Measurements from ENCODE around the gene GPC3.
A peak's percentile ranks its signal among the peaks of the same experiment; 100 is the strongest.
"Not testable (repeated sequence)": the region's sequence is repeated elsewhere in the genome, so short reads cannot be mapped to it uniquely, and the experiment has no call there.

Gene GPC3

DNA sequence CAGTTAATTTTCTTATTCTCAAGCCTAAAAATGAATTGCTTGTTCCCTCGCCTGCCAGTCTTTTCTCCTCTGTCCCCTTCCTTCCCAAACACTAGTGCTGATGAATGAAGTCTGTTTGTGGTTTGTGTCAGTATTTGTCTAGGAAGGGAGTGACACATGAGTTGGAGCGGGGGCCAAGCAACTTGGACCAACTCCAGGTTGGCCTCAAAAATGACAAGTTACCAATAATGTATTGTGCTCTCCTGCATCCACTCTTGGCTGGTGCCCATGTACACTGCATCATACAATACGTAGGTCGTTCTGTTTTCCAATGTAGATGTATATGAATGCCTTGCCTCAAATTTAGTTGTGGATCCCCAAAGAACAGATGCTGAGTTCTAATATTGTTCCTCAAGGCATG lies 347.1 kb downstream of the GPC3 start:
- DNase-seq: no peak

DNA sequence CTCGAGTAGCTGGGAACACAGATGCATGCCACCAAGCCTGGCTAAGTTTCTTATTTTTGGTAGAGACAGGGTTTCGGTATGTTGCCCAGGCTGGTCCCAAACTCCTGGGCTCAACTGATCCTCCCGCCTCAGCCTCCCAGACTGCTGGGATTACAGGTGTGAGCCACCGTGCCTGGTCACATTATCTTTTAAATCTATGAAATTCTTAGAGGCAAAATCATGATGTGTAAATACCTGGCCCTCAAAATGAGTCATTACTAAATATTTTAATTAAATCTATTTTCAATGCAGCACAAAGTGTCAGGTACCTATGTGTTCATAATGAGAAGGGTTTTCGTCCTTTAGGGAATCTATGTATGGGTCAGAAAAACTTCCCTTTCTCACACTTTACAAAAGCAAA lies 347.6 kb downstream of the GPC3 start:
- DNase-seq: no peak

DNA sequence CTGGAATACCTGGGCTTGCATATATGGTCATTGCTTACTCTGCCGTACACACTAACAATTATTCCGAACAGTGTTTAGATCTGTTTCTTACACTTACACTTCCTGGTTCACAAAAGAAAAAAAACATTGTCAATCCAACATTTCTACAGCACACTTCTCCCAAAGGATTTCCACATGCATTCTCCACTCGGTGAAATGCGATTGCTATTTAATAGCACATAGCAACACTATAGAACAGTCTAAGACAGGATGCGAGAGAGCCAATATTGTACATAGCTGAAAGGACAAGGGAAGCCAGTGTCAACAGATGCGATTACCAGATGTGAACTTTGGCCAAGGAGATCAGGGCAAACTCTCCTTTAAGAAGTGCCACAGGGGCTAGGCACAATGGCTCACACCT lies 349.4 kb downstream of the GPC3 start:
- DNase-seq: no peak

- DNase-seq: no peak
Measured at GRCh38 chrX:133634416-133634815, 351.0 kb downstream of the GPC3 start.

GRCh38 chrX:133633950-133634349 lies 351.4 kb downstream of the GPC3 start:
- DNase-seq: no peak

- no peak for DNase-seq
Measured at GRCh38 chrX:133633162-133633561, 352.2 kb downstream of the GPC3 start.

DNA sequence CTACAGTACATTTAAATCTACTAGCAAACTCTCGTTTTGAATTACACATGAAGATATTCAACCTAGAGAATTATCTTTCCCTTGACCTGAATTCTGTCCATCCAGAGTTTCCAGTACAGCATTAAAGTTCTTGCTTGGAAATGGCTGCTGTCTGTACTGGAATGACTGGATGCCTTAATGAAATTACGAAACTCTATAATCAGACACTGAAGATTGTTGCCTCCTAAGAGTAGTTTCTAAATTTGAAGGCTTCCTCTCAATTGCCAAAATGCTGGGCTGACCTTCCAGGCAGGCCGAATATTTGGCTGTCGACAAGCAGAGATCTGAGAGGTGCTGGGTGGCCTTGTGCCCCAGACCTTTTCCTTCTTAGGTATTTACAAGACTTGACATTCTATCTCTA lies 355.0 kb downstream of the GPC3 start:
- no peak for DNase-seq

GRCh38 chrX:133627673-133628072 lies 357.7 kb downstream of the GPC3 start:
- DNase-seq: no peak

DNA sequence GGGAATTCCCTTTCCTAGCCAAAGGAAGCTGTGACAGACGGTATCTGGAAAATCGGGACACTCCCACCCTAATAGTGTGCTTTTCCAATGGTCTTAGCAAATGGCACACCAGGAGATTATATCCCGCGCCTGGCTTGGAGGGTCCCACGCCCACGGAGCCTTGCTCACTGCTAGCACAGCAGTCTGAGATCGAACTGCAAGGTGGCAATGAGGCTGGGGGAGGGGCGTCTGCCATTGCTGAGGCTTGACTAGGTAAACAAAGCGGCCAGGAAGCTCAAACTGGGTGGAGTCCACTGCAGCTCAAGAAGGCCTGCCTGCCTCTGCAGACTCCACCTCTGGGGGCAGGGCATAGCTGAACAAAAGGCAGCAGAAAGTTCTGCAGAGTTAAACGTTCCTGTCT lies 364.0 kb downstream of the GPC3 start:
- DNase-seq: not testable (repeated sequence)

GRCh38 chrX:133611676-133612075 lies 373.7 kb downstream of the GPC3 start:
- no peak for DNase-seq

- DNase-seq: no peak
Measured at GRCh38 chrX:133610056-133610455, 375.3 kb downstream of the GPC3 start.

DNA sequence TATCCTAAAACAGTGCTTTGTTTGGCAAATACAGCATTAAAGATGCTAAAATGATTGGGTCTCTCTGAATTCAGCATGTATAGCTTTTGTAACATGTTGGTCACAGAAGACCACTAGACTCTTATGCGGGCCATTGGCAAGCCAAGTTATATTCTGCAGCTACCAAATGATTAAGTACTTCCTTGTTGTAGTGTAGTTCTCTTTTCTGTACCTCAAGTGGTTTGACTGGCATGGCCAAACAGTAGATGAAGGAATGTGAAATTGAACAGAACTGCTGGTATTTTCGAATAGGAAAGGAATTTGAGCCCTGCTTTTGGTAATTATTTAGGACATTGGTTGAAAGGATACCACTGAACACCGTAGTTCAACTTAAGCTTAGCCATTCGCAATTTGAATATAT lies 376.2 kb downstream of the GPC3 start:
- no peak for DNase-seq

DNA sequence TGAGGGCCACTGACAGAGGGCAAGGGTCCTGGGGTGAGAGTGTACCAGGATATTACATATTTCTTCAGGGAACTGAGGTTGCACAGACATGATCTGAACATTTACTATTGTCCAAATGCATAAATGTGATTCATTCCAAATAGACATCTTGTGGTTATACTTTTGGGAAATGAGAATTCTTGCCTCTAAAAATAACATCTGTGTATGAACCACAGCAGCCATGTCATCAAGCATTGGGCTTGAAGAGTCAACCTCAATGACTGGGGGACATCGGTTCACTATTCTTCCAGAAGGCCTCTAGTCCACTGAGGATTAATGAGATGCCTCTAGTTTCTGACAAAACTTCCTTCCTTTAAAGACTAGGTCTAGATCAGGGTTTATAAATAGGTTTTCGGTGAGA lies 377.0 kb downstream of the GPC3 start:
- DNase-seq: peak; percentile 41

GRCh38 chrX:133607419-133608348 lies 377.7 kb downstream of the GPC3 start:
- DNase-seq: peak; percentile 74

- peak; percentile 57 for DNase-seq
Measured at GRCh38 chrX:133606990-133607389, 378.4 kb downstream of the GPC3 start.

DNA sequence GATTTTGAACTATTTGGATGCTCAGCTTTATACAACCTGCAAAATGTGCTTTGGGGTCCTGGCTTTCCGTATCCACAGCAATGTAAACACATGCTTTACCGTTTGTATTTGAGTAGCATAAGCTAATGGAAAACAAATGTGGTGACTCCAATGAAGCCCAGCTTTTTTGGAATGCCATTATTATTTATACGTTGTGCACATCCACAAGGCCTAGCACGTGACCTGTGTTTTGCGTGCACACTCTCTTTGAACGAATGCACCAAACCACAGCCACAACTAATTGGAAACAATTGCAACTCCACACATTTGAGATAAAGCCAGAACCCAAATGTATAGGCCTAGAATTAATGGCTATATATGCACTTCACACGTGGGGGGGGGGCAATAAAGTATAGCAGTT lies 380.6 kb downstream of the GPC3 start:
- DNase-seq: no peak

GRCh38 chrX:133602881-133603280 lies 382.5 kb downstream of the GPC3 start:
- no peak for DNase-seq

GRCh38 chrX:133601116-133601515 lies 384.3 kb downstream of the GPC3 start:
- DNase-seq: no peak

DNA sequence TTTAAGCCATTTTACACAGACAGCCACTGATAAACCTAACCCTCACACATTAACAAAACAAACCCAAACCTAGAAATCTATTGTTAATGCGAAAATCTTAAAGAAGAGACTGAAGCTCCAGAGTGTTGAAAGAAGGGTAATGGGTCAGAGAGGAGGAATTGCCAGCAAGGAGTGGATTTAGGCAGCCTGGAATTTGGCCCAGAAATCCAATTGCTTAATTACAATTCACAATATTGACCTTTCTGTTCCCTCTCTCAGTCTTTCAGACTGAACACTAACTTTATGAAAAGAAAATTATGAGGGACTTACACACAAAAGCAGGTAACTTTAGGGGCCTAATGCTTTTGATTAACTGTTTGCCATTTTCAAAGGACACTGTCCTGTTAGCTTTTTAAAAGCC lies 384.9 kb downstream of the GPC3 start:
- no peak for DNase-seq

DNA sequence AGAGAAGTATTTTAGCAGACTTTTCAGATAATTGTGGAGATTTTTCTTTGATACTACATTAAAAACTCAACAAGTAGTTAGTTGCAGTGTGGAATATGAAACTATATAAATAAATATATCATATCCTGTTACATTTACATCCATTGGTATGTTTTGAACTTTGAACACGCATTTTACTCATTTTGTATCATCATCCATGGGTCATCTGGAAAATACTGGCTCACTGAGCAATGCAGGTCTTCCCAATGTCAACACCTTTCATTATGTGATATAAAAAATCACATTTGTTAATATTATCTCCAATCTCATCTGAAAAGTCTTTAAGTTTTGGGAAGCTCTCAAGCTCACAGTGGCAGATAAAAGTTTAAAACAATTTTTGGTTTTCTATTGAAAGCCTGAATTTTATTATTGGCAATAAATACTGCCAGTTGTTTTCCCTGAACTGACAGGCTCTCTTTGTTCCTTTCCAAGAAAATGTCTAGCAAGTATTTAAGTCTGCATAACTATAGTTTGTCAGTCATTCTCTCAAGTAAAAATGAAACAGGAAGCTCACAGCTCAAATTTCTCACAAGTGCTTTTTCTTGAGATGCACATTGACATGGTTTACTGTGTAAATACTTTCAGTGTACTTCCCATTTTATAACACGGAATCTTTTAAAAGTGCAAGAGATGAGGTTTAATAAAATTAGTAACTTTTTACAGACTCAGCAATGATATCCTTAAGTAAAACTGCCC lies 386.6 kb downstream of the GPC3 start:
- DNase-seq: no peak

DNA sequence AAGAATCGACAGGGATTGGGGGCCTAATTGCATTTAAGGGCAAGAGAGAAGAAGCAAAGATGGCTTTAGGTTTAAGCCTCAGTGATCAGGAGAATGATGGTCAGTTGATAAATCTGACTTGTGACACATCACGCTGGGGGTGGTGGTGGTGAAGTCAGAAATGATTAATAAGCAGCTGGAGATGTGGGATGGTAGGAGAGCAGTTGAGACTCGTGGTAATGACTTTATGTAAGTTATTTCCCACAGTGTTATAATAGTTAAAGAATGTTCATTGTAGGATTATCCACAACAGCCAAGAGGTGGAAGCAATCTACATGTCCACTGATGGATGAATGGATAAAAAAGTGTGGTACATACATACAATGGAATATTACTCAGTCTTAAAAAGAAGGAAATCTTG lies 391.2 kb downstream of the GPC3 start:
- DNase-seq: no peak

- DNase-seq: no peak
Measured at GRCh38 chrX:133593531-133593930, 391.9 kb downstream of the GPC3 start.

- no peak for DNase-seq
Measured at GRCh38 chrX:133590703-133591505, 394.5 kb downstream of the GPC3 start.

Measured in RPMI8226 (cell line).